Measurements from ENCODE around the gene CACNB2.

DNA sequence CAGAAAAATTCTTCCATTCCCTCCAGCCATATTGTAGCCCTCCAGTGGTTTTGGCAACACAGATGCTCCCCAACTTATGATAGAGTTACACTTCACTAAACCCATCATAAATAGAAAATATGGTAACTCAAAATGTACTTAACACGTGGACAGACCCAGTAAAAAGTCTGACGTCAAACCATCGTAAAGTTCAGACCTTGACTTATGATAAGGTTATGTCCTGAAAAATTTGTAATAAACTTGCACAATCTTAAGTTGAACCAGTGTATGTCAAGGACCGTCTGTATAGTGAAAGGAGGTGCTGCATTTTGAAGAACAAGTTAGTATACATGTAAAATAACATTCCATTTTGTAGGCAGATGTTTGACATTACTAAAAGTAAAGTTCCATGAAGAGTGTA is 368.4 kb downstream of the CACNB2 start:
- TF ChIP-seq, protein P1, sequence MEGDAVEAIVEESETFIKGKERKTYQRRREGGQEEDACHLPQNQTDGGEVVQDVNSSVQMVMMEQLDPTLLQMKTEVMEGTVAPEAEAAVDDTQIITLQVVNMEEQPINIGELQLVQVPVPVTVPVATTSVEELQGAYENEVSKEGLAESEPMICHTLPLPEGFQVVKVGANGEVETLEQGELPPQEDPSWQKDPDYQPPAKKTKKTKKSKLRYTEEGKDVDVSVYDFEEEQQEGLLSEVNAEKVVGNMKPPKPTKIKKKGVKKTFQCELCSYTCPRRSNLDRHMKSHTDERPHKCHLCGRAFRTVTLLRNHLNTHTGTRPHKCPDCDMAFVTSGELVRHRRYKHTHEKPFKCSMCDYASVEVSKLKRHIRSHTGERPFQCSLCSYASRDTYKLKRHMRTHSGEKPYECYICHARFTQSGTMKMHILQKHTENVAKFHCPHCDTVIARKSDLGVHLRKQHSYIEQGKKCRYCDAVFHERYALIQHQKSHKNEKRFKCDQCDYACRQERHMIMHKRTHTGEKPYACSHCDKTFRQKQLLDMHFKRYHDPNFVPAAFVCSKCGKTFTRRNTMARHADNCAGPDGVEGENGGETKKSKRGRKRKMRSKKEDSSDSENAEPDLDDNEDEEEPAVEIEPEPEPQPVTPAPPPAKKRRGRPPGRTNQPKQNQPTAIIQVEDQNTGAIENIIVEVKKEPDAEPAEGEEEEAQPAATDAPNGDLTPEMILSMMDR (IDR thresholded peaks at IDR 0.05), result no peak
- no peak for TF ChIP-seq POLR2A (IDR thresholded peaks at IDR 0.05)

Data from tibial nerve (tissue), 3 donors.